IPS-11a (cell line): ENCODE measurements around the gene NCKAP5.

Experiments
- H3K4me3 ChIP-seq: one replicate; pipeline ENCODE4 v1.5.1; 2013; ENCODE audit warnings: low read depth, low read length, control low read depth

Gene NCKAP5

DNA sequence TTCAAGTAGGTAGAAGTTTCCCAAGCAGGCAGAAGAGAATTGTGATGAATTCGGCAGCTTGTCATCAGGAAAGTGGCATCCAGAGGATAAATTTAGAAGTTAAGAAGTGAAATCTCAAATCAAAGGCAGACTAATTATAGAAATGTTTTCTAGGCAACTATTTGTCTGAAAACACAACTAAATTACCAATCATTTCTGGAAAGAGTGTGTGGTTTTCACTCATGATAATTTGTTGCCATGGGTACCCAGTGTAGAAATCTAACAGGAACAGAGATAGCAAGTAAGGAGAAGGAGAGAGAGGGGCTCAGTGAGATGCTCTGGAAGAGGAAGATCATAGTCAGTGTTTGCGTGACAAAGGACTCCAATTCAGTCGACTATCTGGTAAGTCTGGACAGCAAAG, 208.1 kb downstream of the NCKAP5 start:
- no peak overlapping the region for H3K4me3 ChIP-seq

DNA sequence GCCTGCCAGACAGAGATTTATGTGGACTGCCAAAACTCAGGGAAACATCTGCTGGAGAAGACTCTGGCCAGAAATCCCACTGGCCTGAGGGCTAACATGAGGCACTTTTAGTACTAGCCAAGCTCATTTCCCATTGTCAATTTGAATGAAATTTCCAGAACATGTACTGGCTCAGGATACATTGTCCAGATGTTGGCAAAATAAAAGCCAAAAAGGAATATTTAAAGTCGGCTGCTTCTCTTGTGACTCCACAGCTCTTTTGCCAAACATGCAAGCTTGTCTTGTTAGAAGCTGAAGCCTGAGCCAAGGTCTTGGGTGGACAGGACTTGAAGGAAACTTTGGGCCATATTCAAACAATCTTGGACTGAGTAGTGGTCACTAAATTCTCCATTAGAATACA, 215.5 kb downstream of the NCKAP5 start:
- no peak overlapping the region for H3K4me3 ChIP-seq

DNA sequence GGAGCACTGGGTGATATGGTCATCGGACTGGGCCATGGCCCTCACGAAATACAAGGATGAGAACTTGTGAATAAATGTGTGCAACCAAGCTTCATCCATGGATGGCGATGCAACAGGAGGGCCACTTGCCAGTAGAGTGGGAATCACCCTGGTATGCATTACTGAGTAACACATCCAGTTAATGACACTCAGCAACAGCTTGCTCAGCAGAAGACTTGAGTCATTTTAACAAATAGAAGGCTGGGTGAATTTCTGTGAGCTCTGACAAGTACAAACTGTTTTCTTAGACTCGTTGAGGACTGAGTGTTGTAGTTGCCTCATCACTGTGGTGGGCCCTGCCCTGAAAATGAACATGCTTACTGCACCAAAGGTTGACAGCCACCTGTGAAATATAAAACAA, 221.6 kb downstream of the NCKAP5 start:
- H3K4me3 ChIP-seq = no peak overlapping the region

DNA sequence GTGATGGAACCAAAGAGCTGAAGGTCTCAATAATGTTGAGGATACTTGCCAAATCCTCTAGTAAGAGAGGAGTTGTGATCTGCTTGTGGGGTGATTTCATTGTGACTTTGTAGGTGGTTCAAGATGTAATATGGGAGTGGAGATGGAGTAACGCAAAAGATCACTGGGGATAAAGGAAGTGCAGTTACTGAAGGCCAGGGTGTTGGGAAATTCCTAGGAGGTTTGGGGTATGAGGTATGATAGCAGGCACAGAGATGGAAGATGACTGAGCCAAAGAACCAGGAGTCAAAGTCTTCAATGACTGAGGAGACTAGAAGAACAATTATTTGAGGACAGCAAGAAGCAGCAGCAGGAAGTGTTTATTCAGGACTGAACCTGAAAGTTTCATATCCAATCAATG, 222.6 kb downstream of the NCKAP5 start:
- no peak overlapping the region for H3K4me3 ChIP-seq

DNA sequence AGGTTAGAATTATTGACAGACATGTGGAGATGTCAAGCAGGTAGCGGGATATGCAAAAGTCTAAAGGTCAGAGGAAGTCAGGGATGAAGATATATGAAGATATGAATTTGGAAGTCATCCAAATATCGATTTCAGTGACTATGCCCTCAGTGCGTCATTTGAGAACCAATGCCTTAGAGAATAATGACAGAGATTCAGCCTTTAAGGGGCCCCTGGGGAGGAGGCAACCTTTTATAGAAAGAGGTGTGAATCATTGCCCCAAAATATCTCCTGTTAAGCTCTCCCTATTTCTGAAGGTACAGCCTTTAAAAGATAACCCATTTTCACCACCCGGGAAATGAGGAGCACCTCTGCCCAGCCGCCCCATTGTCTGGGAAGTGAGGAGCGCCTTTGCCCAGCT, 223.4 kb downstream of the NCKAP5 start:
- no peak overlapping the region for H3K4me3 ChIP-seq

DNA sequence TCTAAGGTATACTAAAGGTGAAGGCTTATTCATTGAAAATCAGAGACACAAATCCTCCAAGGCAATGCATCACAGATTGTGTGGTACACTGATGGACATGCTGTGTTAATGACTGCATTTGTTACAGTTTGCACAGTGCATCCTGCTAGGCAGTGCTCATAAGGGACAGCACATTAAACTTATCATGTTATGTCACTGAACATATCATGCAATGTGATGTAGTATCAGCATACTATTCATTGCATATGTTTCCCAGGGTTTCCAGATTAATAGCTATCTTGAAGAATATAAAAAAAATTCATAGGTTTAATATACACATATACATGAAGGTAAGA, 225.3 kb downstream of the NCKAP5 start:
- no peak overlapping the region for H3K4me3 ChIP-seq

DNA sequence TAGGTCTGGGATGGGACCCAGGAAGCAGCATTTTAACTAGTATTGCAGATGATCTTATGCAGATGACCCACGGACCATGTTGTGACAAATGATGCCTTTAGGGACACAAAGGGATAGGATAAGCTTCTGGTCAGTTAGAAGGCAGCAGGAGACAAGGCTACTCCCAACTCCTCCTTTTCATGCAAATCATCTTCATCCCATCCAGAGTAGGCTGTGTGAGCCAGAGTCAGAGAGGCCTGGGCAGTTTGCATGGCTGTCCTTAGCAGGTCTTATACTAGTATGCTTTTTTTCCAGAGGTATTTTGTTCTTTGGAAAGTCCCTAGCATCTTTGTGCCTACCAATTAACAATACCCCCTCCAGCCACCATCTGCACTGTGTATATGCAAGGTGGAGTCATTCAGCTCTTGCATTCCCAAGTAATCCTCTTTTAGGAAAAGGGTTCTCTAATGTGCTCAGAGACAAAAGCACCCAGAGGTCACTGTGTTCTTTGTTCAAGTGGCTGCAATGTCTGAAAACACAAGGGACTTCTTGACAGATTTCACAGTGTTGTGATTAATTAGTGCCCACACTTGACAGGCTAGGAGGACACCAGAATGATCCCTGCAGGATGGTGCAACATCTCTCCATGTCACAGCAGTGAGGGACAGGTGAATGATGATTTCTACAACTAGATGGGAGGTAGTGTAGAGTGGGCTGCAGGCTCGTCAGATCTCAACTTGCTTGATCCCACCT, 225.8 kb downstream of the NCKAP5 start:
- H3K4me3 ChIP-seq = no peak overlapping the region

DNA sequence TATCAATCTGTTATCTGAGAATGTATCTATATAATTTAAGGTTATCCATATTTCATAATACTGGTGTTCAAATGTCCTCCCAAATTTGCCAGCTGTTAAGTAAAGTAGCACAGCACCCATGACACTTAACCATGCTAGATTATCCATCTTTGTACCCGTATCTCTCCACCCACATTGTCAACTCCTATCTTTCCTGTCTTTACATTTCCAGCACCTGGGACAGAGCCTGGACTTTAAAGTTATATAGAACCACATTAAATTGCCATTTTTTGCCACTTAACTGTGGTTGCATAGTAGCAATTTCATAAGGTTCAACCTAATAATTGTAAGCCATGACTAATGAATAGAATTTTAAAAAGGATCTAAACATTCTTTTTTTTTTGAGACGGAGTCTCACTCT, 226.7 kb downstream of the NCKAP5 start:
- no peak overlapping the region for H3K4me3 ChIP-seq

DNA sequence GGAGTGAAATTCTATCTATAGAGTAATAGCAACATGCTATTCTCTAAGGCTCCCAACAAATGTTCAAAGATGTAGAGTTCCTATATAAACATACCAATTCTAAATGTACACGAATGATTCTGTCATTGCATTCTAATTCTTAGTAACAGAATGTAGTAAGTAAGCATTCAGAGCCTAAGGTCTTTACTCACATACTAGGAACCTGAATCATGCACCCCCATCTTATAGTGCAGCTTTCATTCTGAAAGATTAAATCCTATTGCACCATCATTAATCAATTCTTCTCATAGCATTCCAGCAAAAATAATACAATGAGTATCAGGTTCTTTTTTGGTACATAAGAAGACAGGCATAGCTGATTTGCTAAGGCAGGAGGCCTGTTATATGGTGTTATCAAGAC, 230.0 kb downstream of the NCKAP5 start:
- H3K4me3 ChIP-seq = no peak overlapping the region

DNA sequence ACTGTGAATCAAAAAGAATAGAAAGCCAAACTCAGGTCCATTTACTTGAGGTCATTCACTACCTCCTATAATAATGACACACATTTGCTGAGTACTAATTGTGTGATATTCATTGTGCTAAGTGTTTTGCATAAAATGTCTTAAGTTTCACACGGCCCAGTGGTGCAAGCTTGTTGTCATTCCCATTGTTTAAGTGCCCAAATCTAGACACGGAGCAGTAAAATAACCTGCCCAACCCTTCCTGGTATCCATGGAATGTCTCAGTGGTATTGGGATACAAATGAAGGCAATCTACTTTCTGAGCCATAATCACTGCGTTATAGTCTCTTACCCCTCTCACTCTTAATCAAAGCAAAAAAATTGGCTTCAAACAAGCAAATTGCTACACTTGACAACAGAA, 233.3 kb downstream of the NCKAP5 start:
- H3K4me3 ChIP-seq = no peak overlapping the region

DNA sequence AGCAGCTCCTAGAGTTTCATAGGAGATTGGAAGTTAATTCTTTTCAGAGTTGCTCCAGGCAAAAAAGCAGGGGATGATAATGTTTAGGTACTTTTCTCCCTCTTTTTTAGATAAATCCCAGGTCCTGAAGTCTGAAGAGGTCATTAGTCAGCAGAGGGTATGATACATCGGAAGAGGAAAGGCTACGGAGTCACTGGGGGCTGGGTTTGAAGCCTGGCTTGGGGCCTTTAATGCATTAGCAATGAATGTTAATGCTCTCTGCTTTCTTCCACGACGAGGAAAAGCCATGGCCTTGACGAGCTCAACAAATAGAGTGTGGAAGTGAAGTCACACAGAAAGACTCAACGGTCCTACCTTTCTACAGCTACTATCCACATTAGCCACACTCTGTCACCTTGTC, 235.1 kb downstream of the NCKAP5 start:
- H3K4me3 ChIP-seq = no peak overlapping the region

DNA sequence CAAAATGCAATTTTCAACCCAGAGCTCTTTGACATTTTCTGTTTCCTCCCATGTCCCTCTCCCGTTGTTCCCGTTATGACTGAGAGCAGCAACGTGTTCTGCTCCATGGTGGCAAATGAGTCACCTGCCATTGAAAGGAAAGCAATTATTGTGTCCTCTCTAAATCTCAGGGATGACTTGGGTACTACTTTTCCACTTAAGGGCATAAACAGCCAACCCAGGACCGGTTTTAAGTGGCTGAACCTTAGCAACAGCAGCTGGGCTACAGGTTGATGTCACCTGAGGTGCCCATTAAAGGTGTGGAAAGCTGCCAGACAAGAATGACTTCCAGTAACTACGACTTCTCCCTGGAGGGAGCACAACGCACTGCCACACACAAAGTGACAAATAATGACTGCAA, 236.8 kb downstream of the NCKAP5 start:
- H3K4me3 ChIP-seq = no peak overlapping the region

DNA sequence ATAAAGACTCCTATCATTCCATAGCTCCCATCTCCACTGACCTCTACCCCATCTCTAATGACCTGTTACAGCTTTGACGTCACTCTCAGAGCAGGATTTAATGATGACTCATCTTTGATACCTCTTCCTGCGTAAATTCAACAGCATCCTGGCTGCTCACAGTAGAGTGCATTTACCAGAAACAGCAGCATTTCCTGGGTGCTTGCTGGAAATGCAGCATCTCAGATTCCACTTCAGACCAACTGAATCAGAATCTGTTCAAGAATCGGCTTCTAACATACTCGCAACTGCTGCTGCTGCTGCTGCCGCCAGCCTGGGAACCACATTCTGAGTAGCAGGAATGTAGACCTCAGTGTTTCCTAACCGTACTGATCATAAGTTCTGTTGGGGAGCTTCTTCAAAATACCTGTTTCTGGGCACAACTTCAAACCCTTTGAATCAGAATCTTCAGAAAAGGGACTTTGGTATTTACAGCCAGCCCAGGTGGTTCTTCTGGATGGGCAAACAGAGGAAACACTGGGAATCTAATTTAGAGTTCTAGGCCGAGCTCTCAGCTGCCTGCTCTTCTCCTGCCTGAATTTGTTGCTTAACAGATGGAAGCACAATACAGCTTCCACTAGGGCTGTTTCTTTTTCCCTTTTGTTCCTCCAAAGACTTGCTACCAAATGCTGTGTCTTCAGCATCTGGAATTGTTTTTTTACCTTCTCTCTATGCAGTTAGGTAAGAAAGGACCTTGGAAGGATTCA, 241.4 kb downstream of the NCKAP5 start:
- H3K4me3 ChIP-seq = no peak overlapping the region

DNA sequence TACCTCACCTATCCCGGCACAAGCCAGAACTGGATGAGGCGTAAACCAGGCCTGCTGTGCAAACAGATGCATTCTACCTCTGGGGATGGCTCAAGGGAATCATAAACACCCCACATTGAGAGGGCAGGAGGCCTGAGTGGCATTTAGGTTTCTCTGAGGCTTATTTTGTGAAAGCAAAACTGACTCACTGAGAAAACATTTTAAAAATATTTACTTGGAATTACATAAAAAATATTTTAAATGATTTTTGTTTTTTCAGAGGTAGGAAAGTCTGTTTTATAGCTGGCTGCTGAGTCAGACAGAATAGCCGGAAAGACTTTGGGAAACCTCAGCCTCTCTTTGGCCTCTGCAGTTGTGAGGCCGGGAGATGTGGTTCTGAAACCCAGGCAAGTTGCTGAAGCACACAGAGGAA, 244.1 kb downstream of the NCKAP5 start:
- no peak overlapping the region for H3K4me3 ChIP-seq

DNA sequence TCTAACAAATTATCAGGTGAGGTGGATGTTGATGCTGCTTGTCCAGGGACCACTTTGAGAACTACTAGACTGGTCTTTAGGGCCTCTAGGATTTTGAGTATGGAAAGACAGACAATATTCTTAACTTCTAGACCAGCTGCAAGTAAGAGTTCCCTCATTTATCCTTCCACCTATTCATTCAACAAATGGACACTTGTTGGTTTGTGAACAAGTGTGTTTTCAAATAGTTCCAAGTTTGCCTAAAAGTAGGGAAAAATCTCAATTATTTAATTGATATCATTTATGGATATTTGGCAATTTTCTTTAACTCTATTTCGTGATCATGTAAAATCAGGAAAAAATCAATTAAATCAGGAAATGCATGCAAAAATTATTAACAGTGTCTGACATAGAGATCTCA, 245.4 kb downstream of the NCKAP5 start:
- H3K4me3 ChIP-seq = no peak overlapping the region

DNA sequence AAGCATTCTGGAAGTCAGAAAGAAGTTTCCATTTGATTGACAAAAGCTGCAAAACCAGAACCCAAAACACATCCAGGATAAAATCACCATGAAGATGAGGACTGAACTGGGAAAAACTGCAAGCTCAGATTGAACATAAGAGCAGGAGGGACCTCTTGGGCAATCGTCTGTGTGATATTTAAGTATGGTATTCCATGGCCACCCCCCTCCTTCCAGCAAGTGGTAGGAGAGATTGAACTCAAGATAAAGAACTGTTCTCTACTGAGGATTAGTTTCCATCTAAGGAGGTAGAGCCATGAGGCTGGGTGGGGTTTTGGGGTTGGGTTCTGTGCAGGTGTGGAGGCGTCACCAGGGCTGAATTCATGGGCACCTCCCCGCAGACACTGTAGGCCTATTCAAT, 251.1 kb downstream of the NCKAP5 start:
- no peak overlapping the region for H3K4me3 ChIP-seq

DNA sequence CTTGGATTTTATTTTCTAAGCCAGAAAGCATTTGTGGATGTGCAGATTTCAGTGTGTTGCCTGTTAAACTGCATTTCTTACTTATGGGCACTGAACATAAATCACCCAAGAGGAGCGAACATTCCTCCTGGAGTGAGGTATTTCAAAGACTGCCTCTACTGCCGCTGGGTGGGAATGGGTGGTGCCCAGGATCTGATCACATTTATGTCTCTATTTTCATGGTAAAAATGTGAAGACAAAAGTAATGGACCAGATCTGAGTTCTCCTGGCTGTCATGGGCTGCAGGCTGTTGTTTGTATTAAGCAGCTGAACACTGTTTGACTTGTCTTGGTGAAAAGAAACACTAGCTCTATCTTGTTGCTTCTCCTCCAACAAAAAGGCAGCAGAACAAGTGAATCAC, 251.7 kb downstream of the NCKAP5 start:
- no peak overlapping the region for H3K4me3 ChIP-seq

DNA sequence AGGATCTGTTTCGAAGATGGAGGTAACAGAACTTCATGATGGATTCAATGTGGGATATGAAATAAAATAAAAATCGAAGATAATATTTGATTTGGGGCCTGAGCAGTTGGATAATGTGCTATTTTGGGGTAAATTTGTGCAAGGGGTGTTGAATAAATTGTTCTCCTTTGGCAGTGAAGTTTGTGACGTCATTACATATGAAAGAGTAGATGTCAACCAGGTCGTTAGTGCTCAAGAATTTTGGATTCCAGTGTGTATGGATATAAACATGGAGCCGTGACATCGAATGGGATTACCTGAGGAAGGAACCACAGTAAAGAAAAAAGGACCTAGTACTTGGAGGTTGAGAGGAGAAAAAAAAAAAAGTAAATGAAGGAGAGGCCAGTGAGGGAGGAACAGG, 253.0 kb downstream of the NCKAP5 start:
- H3K4me3 ChIP-seq = no peak overlapping the region

DNA sequence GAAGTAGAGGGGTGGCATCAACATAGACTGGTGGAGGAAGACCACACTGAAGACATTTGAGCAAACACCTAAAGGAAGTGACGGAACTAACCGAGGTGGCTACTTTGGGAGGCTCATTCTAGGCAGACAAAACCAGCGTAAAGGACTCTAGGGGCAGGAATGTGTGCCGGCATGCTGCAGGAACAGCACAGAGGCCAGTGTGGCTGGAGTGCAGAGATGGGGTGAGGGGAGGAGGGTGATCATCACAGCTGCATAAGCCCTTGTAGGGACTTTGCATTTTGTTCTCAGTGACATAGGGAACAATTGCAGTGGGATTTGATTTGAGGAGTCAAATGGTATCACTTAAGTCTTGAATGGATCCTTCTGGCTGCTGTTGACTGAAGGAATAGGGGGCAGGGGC, 253.5 kb downstream of the NCKAP5 start:
- H3K4me3 ChIP-seq = no peak overlapping the region

DNA sequence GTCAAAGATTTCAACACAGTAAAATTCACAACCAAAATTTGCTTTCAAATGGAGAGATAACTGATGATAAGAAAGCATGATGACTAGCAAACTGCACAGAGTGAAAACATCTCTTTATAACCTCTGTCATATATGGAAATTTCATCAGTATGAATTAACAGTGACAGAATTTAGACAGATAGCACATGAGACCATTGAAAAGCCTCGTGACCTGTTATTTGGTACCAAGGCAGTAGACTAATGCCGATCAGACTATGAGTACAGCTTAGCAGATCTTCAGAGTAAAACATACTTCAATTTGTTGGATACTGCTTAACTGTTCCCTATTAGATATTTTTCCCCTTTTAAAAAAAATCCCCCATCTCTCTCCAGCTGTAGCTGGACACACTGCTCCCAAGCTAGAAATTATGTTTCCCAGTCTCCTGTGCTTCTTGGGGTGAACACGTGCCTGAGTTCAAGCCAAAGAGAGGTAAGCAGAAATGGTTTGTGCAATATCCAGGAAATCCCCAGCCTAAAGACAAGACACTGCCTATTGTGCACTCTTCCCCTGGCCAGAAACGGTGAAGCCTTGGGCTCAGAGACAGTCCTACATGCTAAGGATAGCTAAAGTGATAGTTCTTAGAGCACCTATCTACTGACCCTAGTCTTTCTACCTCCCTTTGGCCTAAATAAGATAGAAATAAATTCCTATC, 256.1 kb downstream of the NCKAP5 start:
- H3K4me3 ChIP-seq = no peak overlapping the region

DNA sequence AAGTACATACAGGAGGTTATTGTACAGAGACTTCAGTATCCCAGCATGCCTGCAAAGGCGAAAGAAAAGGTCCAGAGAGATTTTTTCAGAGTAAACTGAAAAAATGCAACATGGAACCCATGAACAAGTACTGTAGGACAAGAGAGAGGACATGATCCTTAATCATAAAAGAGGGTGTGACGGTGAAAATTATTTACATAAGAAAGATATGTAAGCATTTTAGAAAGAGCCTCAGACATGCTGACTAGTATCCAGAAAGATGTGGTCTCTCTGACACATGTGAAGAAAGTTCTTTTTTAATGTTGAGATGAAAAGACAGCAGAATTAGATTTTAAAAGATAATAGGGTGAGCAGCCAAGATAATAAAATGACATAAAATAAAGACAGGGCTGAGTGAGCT, 262.0 kb downstream of the NCKAP5 start:
- no peak overlapping the region for H3K4me3 ChIP-seq

DNA sequence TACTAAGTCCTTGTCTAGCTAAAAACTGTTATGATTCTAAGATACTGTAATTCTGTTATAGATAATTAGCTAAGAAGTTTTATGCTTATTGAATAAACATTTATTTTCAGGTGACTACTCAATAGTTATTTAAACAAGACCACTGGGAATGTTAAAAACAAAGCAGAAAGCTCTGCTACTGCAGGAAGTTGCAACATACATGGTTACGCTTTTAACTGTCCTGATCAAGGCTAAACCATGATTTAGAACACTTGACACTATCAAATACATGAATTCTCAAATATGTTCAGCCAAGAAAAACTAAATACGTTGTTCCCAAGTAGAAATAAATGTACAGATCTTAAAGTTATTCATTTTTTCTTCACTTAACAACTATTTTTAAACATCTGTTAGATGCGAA, 263.9 kb downstream of the NCKAP5 start:
- H3K4me3 ChIP-seq = no peak overlapping the region
